Hepatocyte (in vitro differentiated cells): ENCODE data around the gene PSMF1.
"Not testable (repeated sequence)": the region's sequence is repeated elsewhere in the genome, so short reads cannot be mapped to it uniquely, and the experiment has no call there.

Source experiments
- CTCF ChIP-seq: fragments of 200-600 bp; sonication (generic); IDR thresholded peaks from 2 replicates; pipeline ENCODE4 v1.5.1; 2016; ENCODE audit warnings: antibody characterized with exemption, mild to moderate bottlenecking; ENCODE audit not compliant: poor library complexity
- EZH2 ChIP-seq: fragments of 200-600 bp; sonication (generic); IDR thresholded peaks from 2 replicates; pipeline ENCODE4 v1.6.1; 2016; ENCODE audit warnings: antibody characterized with exemption, mild to moderate bottlenecking, borderline replicate concordance
- EZH2phosphoT487 ChIP-seq: fragments of 200-600 bp; sonication (generic); IDR thresholded peaks from one replicate; pipeline ENCODE4 v1.6.1; 2018; ENCODE audit warnings: antibody characterized with exemption, mild to moderate bottlenecking, low read depth, moderate library complexity; ENCODE audit not compliant: unreplicated experiment, severe bottlenecking

GRCh38 chr20:1149812-1150211 is 31.4 kb downstream of the PSMF1 start:
- not testable (repeated sequence) for TF ChIP-seq CTCF, EZH2phosphoT487, EZH2
